Hepatic stellate cell (primary cell): ENCODE data around the gene CTDSPL.
A peak's percentile ranks its signal among the peaks of the same experiment; 100 is the strongest.
"Not testable (repeated sequence)": the region's sequence is repeated elsewhere in the genome, so short reads cannot be mapped to it uniquely, and the experiment has no call there.

Source experiments
- DNase-seq: peaks from one replicate; pipeline ENCODE4 v3.0.0; 2011; ENCODE audit warnings: low spot score

The CTDSPL gene

GRCh38 chr3:37968813-37969595 lies 107.3 kb downstream of the CTDSPL start:
- no peak for DNase-seq

GRCh38 chr3:37969596-37970100 lies 108.0 kb downstream of the CTDSPL start:
- no peak for DNase-seq

- no peak for DNase-seq
Observed at GRCh38 chr3:37970802-37971201, 109.1 kb downstream of the CTDSPL start.

GRCh38 chr3:37971467-37971866 lies 109.8 kb downstream of the CTDSPL start:
- DNase-seq: no peak

- not testable (repeated sequence) for DNase-seq
Observed at GRCh38 chr3:37972056-37972455, 110.4 kb downstream of the CTDSPL start.

- no peak for DNase-seq
Observed at GRCh38 chr3:37973246-37974054, 111.8 kb downstream of the CTDSPL start.

GRCh38 chr3:37974121-37975083 lies 112.7 kb downstream of the CTDSPL start:
- DNase-seq: peak; percentile 64

- DNase-seq: no peak
Observed at GRCh38 chr3:37979541-37980461, 118.1 kb downstream of the CTDSPL start.

- no peak for DNase-seq
Observed at GRCh38 chr3:37980462-37981347, 119.0 kb downstream of the CTDSPL start.

- no peak for DNase-seq
Observed at GRCh38 chr3:37981348-37981664, 119.6 kb downstream of the CTDSPL start.

GRCh38 chr3:37982331-37982730 lies 120.7 kb downstream of the CTDSPL start:
- DNase-seq: no peak

GRCh38 chr3:37984051-37984450 lies 122.4 kb downstream of the CTDSPL start:
- DNase-seq: no peak

- DNase-seq: no peak
Observed at GRCh38 chr3:37984596-37984995, 122.9 kb downstream of the CTDSPL start.

- DNase-seq: no peak
Observed at GRCh38 chr3:37985637-37986320, 124.1 kb downstream of the CTDSPL start.

- DNase-seq: no peak
Observed at GRCh38 chr3:37986479-37987314, 125.0 kb downstream of the CTDSPL start.

- DNase-seq: no peak
Observed at GRCh38 chr3:37987315-37987697, 125.6 kb downstream of the CTDSPL start.

GRCh38 chr3:37987751-37988179 lies 126.1 kb downstream of the CTDSPL start:
- DNase-seq: no peak

- not testable (repeated sequence) for DNase-seq
Observed at GRCh38 chr3:37988376-37988775, 126.7 kb downstream of the CTDSPL start.
